Astrocyte (in vitro differentiated cells and primary cell): Measurements from ENCODE around the gene PRKCA. TPM values are rescaled to one million over a fixed set of nuclear protein-coding genes. Genes with fewer than 3 reads are reported as not detected.

Source experiments
- DNase-seq: peaks from one replicate; pipeline ENCODE4 v3.0.0-alpha.2; 2010; ENCODE audit warnings: low read depth
- FAIRE-seq: peaks from 2 replicates; lab custom pipeline; 2011; peaks lifted over from hg19 to GRCh38; lab: Jason Lieb, UNC
- H2AFZ ChIP-seq: 2 replicates; pipeline ENCODE4 v1.6.0; 2012; ENCODE audit warnings: low read depth, low read length, inconsistent platforms
- H3K27ac ChIP-seq: 2 replicates; pipeline ENCODE4 v1.5.1; 2011; ENCODE audit warnings: low read depth, low read length, inconsistent platforms
- H3K27me3 ChIP-seq: 2 replicates; pipeline ENCODE4 v1.6.0; 2011; ENCODE audit warnings: low read length, inconsistent platforms; ENCODE audit not compliant: insufficient read depth
- H3K36me3 ChIP-seq: 2 replicates; pipeline ENCODE4 v1.5.1; 2011; ENCODE audit warnings: low read length, inconsistent platforms; ENCODE audit not compliant: insufficient read depth
- H3K4me1 ChIP-seq: 2 replicates; pipeline ENCODE4 v1.5.1; 2011; ENCODE audit warnings: low read length, inconsistent platforms; ENCODE audit not compliant: insufficient read depth
- H3K4me2 ChIP-seq: 2 replicates; pipeline ENCODE4 v1.6.0; 2012; ENCODE audit warnings: low read length, inconsistent platforms
- H3K4me3 ChIP-seq: 2 replicates; pipeline ENCODE4 v1.5.1; 2011; ENCODE audit warnings: low read depth, mild to moderate bottlenecking, low read length, inconsistent platforms; ENCODE audit not compliant: insufficient read depth
- H3K79me2 ChIP-seq: 2 replicates; pipeline ENCODE4 v1.6.0; 2012; ENCODE audit warnings: mild to moderate bottlenecking, low read length, inconsistent platforms; ENCODE audit not compliant: insufficient read depth
- H3K9ac ChIP-seq: 2 replicates; pipeline ENCODE4 v1.6.0; 2012; ENCODE audit warnings: mild to moderate bottlenecking, low read length, inconsistent platforms
- H3K9me3 ChIP-seq: 2 replicates; pipeline ENCODE4 v1.5.1; 2012; ENCODE audit warnings: low read depth, mild to moderate bottlenecking, low read length, inconsistent platforms; ENCODE audit not compliant: insufficient read depth
- H4K20me1 ChIP-seq: 2 replicates; pipeline ENCODE4 v1.6.0; 2012; ENCODE audit warnings: low read length, inconsistent platforms; ENCODE audit not compliant: insufficient read depth
- H3K27ac Mint-ChIP-seq: one replicate; pipeline ENCODE4 v1.8.0; 2021; ENCODE audit warnings: mild to moderate bottlenecking, mixed read lengths; ENCODE audit not compliant: unreplicated experiment
- H3K27me3 Mint-ChIP-seq: one replicate; pipeline ENCODE4 v1.8.0; 2021; ENCODE audit warnings: low read depth, mixed read lengths; ENCODE audit not compliant: unreplicated experiment
- H3K36me3 Mint-ChIP-seq: one replicate; pipeline ENCODE4 v1.8.0; 2021; ENCODE audit warnings: low read depth, mixed read lengths; ENCODE audit not compliant: unreplicated experiment
- H3K4me1 Mint-ChIP-seq: one replicate; pipeline ENCODE4 v1.8.0; 2021; ENCODE audit warnings: low read depth, mixed read lengths; ENCODE audit not compliant: unreplicated experiment
- H3K4me3 Mint-ChIP-seq: one replicate; pipeline ENCODE4 v1.8.0; 2021; ENCODE audit warnings: mild to moderate bottlenecking, moderate library complexity, mixed read lengths; ENCODE audit not compliant: unreplicated experiment
- H3K9me3 Mint-ChIP-seq: one replicate; pipeline ENCODE4 v1.8.0; 2021; ENCODE audit warnings: mild to moderate bottlenecking, mixed read lengths; ENCODE audit not compliant: unreplicated experiment
- CTCF ChIP-seq: IDR thresholded peaks from 2 replicates; pipeline ENCODE4 v1.5.1; 2011; ENCODE audit warnings: low read depth, mild to moderate bottlenecking, inconsistent platforms, low read length, moderate library complexity; ENCODE audit not compliant: insufficient read depth
- EZH2 ChIP-seq: IDR thresholded peaks from 2 replicates; pipeline ENCODE4 v1.6.1; 2012; ENCODE audit warnings: mild to moderate bottlenecking, low read length, inconsistent platforms; ENCODE audit not compliant: insufficient read depth
- total RNA-seq: library from RNA; stranded (reverse); gene quantifications from 2 replicates; pipeline ENCODE4 v1.2.1, GENCODE V29; 2021

Gene PRKCA
- total RNA-seq, 1 donor from 2014 or later = 49.9 TPM

GRCh38 chr17:66405836-66406677 is 103.6 kb downstream of the PRKCA start:
- FAIRE-seq = no peak
- peaks cover 58% of the 10 kb centered on the region for H3K79me2 ChIP-seq

DNA sequence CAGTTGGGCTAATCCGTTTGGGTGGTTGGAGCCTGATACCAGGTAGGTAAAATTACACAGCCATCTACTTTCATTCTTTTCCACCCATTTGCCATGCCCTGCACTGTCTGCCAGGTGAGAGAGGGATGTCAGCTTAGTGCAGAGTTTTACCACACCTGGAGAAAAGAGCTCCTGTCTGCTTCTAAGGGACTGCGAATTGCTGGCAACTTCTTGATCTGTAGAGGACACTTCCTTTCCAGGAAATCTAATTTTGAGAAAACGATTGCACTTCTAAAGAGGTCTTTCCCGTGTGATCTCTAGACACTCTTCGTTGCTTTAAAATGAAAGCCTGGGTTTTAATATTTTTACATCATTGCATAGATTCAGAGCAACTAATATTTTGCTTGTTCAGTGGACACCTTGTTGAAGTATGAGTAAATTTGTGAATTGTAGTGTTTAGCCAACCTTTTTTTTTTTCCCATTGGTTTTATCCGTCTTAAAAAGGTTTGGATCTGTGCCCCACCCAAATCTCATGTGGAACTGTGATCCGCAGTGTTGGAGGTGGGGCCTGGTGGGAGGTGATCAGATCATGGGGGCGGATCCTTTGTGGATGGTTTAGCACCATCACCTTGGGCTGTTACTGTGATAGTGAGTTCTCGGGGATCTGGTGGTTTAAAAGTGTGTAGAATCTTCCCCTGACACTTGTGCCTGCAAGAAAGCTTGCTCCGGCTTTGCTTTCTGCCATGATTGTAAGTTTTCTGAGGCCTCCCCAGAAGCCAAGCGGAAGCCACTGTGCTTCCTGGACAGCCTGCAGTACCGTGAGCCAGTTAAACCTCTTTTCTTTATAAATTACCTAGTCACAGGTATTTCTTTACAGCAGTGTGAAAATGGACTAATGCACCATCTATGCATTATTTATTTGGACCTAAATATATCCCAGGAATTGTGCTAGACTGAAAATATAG is 104.6 kb downstream of the PRKCA start:
- no peaks in the 10 kb centered on the region for H3K9me3 Mint-ChIP-seq
- no peak overlapping the region for H3K9ac ChIP-seq
- no peak for DNase-seq
- peaks cover 54% of the 10 kb centered on the region for H3K79me2 ChIP-seq
- no peak overlapping the region for H3K4me3 ChIP-seq
- no peaks in the 10 kb centered on the region for H3K36me3 ChIP-seq
- no peaks in the 10 kb centered on the region for H3K27me3 Mint-ChIP-seq
- TF ChIP-seq EZH2 (no peak), CTCF (no peak)
- no peak overlapping the region for H3K27ac ChIP-seq
- H3K9me3 ChIP-seq = no peaks in the 10 kb centered on the region
- no peak overlapping the region for H3K27ac Mint-ChIP-seq
- H4K20me1 ChIP-seq = peaks cover 51% of the 10 kb centered on the region
- H2AFZ ChIP-seq = no peak overlapping the region
- H3K4me1 Mint-ChIP-seq = peaks cover 13% of the 10 kb centered on the region
- H3K4me2 ChIP-seq = no peak overlapping the region
- peaks cover 4% of the 10 kb centered on the region for H3K4me1 ChIP-seq
- H3K27me3 ChIP-seq = no peaks in the 10 kb centered on the region
- H3K36me3 Mint-ChIP-seq = no peaks in the 10 kb centered on the region
- FAIRE-seq = no peak
- H3K4me3 Mint-ChIP-seq = no peak overlapping the region

More at GRCh38 chr17:66405836-66406677, 103.6 kb downstream of the PRKCA start:
- Mint-ChIP-seq H3K4me1 (peaks cover 13% of the 10 kb centered on the region), H3K36me3 (no peaks in the 10 kb centered on the region), H3K9me3 (no peaks in the 10 kb centered on the region), H3K4me3 (no peak overlapping the region), H3K27me3 (no peaks in the 10 kb centered on the region), H3K27ac (no peak overlapping the region)
- Histone ChIP-seq H3K4me1 (peaks cover 4% of the 10 kb centered on the region), H3K27ac (no peak overlapping the region), H2AFZ (no peak overlapping the region), H3K4me2 (no peak overlapping the region), H3K27me3 (no peaks in the 10 kb centered on the region), H3K9me3 (no peaks in the 10 kb centered on the region), H3K9ac (no peak overlapping the region), H4K20me1 (peaks cover 55% of the 10 kb centered on the region), H3K36me3 (no peaks in the 10 kb centered on the region), H3K4me3 (no peak overlapping the region)
- no peak for DNase-seq
- no peak for TF ChIP-seq EZH2
- TF ChIP-seq CTCF = no peak
